Measurements from ENCODE around the gene SPESP1.

SPESP1 gene

GRCh38 chr15:68930268-68931022 lies at the start of gene SPESP1:
Gene SPESP1 (plus strand): TSS chr15:68930525. CDS start chr15:68930654, 129 bp downstream.
- H3K27me3 ChIP-seq (ENCODE audit: control insufficient read depth, insufficient read depth, low read length) = no peaks in the 10 kb centered on the region
- no peak within 1 kb of the TSS for H3K27ac ChIP-seq (ENCODE audit: low read depth, low read length)
- no peaks in the 10 kb centered on the region for H3K36me3 ChIP-seq (ENCODE audit: control insufficient read depth, insufficient read depth, low read length)
- H3K9ac ChIP-seq (ENCODE audit: low read length) = no peak within 1 kb of the TSS
- no peak within 1 kb of the TSS for H3K4me3 ChIP-seq (ENCODE audit: low read length)
- H3K4me1 ChIP-seq (ENCODE audit: control insufficient read depth, insufficient read depth, low read length) = no peaks in the 10 kb centered on the region

- Histone ChIP-seq H3K9ac (ENCODE audit: low read length) (no peak overlapping the region), H3K4me3 (ENCODE audit: low read length) (no peak overlapping the region), H3K27me3 (ENCODE audit: control insufficient read depth, insufficient read depth, low read length) (no peaks in the 10 kb centered on the region), H3K27ac (ENCODE audit: low read depth, low read length) (no peak overlapping the region), H3K4me1 (ENCODE audit: control insufficient read depth, insufficient read depth, low read length) (no peaks in the 10 kb centered on the region), H3K36me3 (ENCODE audit: control insufficient read depth, insufficient read depth, low read length) (no peaks in the 10 kb centered on the region)
Observed at GRCh38 chr15:68885070-68885469, 45.3 kb upstream of the SPESP1 start.

DNA sequence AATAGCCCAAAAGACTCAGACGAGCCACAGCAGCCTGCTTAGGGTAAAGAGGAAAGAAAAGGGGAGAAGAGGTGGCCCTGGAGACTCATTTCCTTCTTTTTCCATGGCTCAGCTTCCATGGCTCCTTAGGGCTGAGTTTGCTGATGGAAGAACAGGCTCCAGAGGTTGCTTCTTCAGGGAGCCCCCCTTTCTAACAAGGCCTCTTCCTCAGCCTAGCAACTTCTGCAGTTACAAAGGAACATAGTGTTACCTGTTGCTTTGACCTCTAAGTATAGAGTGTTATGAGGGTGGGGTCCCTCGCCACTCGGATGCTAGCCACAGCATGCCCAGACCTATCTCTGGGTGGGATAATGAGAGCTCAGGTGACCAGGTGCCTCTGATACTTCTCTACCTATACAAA lies 43.2 kb upstream of the SPESP1 start:
- Histone ChIP-seq H3K4me3 (ENCODE audit: low read length) (no peak overlapping the region), H3K36me3 (ENCODE audit: control insufficient read depth, insufficient read depth, low read length) (no peaks in the 10 kb centered on the region), H3K27me3 (ENCODE audit: control insufficient read depth, insufficient read depth, low read length) (no peaks in the 10 kb centered on the region), H3K4me1 (ENCODE audit: control insufficient read depth, insufficient read depth, low read length) (no peaks in the 10 kb centered on the region), H3K9ac (ENCODE audit: low read length) (no peak overlapping the region), H3K27ac (ENCODE audit: low read depth, low read length) (no peak overlapping the region)

- no peaks in the 10 kb centered on the region for H3K4me1 ChIP-seq (ENCODE audit: control insufficient read depth, insufficient read depth, low read length)
- no peaks in the 10 kb centered on the region for H3K27me3 ChIP-seq (ENCODE audit: control insufficient read depth, insufficient read depth, low read length)
- no peaks in the 10 kb centered on the region for H3K36me3 ChIP-seq (ENCODE audit: control insufficient read depth, insufficient read depth, low read length)
- H3K4me3 ChIP-seq (ENCODE audit: low read length) = no peak overlapping the region
- no peak overlapping the region for H3K9ac ChIP-seq (ENCODE audit: low read length)
- H3K27ac ChIP-seq (ENCODE audit: low read depth, low read length) = no peak overlapping the region
Observed at GRCh38 chr15:68887819-68888218, 42.5 kb upstream of the SPESP1 start.

- Histone ChIP-seq H3K9ac (ENCODE audit: low read length) (no peak overlapping the region), H3K27me3 (ENCODE audit: control insufficient read depth, insufficient read depth, low read length) (no peaks in the 10 kb centered on the region), H3K27ac (ENCODE audit: low read depth, low read length) (no peak overlapping the region), H3K4me3 (ENCODE audit: low read length) (no peak overlapping the region), H3K4me1 (ENCODE audit: control insufficient read depth, insufficient read depth, low read length) (no peaks in the 10 kb centered on the region), H3K36me3 (ENCODE audit: control insufficient read depth, insufficient read depth, low read length) (no peaks in the 10 kb centered on the region)
Observed at GRCh38 chr15:68888419-68888818, 41.9 kb upstream of the SPESP1 start.

- Histone ChIP-seq H3K36me3 (ENCODE audit: control insufficient read depth, insufficient read depth, low read length) (no peaks in the 10 kb centered on the region), H3K9ac (ENCODE audit: low read length) (no peak overlapping the region), H3K27me3 (ENCODE audit: control insufficient read depth, insufficient read depth, low read length) (no peaks in the 10 kb centered on the region), H3K27ac (ENCODE audit: low read depth, low read length) (no peak overlapping the region), H3K4me1 (ENCODE audit: control insufficient read depth, insufficient read depth, low read length) (no peaks in the 10 kb centered on the region), H3K4me3 (ENCODE audit: low read length) (no peak overlapping the region)
Observed at GRCh38 chr15:68894208-68894607, 36.1 kb upstream of the SPESP1 start.

DNA sequence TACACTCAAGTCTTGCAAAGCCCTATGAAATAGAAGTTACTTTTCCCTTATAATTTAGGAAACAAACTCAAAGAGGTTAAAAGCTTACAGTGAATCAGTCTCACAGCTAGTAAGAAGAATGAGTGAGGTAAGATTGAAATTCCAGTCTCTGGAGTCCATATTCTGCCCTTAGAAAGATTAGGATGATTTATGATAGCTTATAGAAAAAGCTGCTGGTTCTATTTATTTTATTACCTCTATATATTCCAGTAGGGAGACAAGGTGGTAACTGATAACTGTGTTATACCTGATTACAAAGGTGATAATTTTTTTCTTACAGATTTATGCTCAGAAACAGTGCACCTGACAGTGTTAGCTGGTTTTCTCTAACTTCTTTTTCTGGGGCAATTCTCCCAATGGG lies 34.1 kb upstream of the SPESP1 start:
- H3K4me1 ChIP-seq (ENCODE audit: control insufficient read depth, insufficient read depth, low read length) = no peaks in the 10 kb centered on the region
- no peaks in the 10 kb centered on the region for H3K27me3 ChIP-seq (ENCODE audit: control insufficient read depth, insufficient read depth, low read length)
- no peak overlapping the region for H3K9ac ChIP-seq (ENCODE audit: low read length)
- no peak overlapping the region for H3K27ac ChIP-seq (ENCODE audit: low read depth, low read length)
- no peaks in the 10 kb centered on the region for H3K36me3 ChIP-seq (ENCODE audit: control insufficient read depth, insufficient read depth, low read length)
- no peak overlapping the region for H3K4me3 ChIP-seq (ENCODE audit: low read length)

DNA sequence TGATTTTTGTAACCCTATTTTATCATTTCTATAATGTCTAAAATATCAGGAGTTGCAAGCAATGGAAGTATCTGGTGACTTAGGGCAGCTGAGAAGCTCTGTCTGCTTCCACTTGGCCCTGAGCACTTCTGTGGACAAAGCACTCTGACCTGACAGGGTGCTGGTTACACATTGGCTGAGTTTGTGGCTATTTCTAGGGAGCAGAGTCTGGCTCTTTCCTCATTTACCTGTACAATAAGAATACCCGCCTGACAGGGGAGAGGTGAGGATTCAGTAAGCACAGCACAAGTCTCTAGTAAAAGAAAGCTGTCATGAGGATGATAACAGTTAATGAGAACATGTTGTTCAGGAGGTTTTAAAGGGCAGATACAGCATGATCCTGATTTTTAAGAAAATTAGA lies 33.3 kb upstream of the SPESP1 start:
- Histone ChIP-seq H3K36me3 (ENCODE audit: control insufficient read depth, insufficient read depth, low read length) (no peaks in the 10 kb centered on the region), H3K9ac (ENCODE audit: low read length) (no peak overlapping the region), H3K27ac (ENCODE audit: low read depth, low read length) (no peak overlapping the region), H3K4me3 (ENCODE audit: low read length) (no peak overlapping the region), H3K4me1 (ENCODE audit: control insufficient read depth, insufficient read depth, low read length) (no peaks in the 10 kb centered on the region), H3K27me3 (ENCODE audit: control insufficient read depth, insufficient read depth, low read length) (no peaks in the 10 kb centered on the region)

DNA sequence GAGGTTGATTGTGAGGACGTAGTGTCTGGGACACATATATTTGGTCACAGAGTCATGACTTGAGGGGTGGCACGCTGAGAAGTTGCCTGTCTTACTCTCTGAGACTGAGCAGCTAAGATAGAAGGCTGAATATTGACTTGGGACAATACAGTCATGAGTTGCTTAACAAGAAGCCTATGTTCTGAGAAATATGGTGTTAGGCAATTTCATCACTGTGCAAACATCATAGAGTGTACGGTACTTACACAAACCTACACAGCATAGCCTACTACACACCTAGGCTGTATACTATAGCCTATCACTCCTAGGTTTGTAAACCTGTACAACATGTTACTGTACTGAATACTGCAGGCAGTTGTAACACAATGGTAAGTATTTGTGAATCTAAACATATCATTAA lies 30.3 kb upstream of the SPESP1 start:
- Histone ChIP-seq H3K9ac (ENCODE audit: low read length) (no peak overlapping the region), H3K27ac (ENCODE audit: low read depth, low read length) (no peak overlapping the region), H3K4me3 (ENCODE audit: low read length) (no peak overlapping the region), H3K27me3 (ENCODE audit: control insufficient read depth, insufficient read depth, low read length) (no peaks in the 10 kb centered on the region), H3K4me1 (ENCODE audit: control insufficient read depth, insufficient read depth, low read length) (no peaks in the 10 kb centered on the region), H3K36me3 (ENCODE audit: control insufficient read depth, insufficient read depth, low read length) (no peaks in the 10 kb centered on the region)

DNA sequence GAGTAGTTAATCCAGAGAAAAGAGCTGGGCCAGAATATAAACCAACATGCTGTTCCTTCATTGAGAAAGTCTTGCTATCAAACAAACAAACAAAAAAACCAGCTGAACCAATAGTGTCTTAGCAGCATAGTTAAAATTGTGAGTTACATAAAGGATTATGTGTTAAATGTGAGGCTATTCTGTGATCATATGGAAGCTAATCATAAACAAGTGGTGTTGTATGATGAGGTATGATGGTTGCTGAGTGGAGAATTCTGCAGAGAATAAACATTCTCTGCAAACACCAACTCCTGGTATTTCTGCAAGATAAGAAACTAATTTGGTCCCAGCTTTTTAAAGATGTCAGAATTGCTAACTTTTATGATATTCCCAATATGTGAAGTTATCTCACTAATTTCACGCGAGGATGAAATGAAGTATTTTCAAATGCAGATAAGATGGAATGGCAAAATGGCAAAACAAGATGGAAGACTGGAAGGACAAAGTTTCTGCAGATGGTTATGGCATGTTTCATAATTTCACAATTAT lies 22.9 kb upstream of the SPESP1 start:
- Histone ChIP-seq H3K9ac (ENCODE audit: low read length) (no peak overlapping the region), H3K27me3 (ENCODE audit: control insufficient read depth, insufficient read depth, low read length) (no peaks in the 10 kb centered on the region), H3K36me3 (ENCODE audit: control insufficient read depth, insufficient read depth, low read length) (no peaks in the 10 kb centered on the region), H3K27ac (ENCODE audit: low read depth, low read length) (no peak overlapping the region), H3K4me1 (ENCODE audit: control insufficient read depth, insufficient read depth, low read length) (no peaks in the 10 kb centered on the region), H3K4me3 (ENCODE audit: low read length) (no peak overlapping the region)

DNA sequence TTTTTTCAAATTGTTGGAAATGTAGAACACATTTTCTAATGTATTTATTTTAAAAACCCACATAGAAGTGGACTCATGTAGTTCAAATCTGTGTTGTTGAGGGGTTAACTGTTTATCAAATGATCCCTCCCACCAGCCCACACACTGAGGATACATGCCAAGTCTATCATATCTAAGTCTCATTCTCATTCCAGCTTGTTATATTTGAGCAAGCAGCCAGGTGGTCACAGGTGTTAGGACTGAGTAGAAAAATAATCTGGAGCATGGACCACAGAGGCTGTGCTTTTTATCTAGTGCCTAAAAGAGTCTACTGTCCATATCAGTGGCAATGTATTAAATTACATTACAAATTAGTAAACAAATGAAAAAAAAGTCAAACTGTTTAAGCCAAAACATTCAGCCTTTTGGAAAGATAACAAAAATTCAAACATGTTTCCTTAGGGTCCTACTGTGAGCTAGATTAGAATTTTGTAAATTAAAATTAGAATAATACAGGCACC lies 20.7 kb upstream of the SPESP1 start:
- Histone ChIP-seq H3K9ac (ENCODE audit: low read length) (no peak overlapping the region), H3K27ac (ENCODE audit: low read depth, low read length) (no peak overlapping the region), H3K27me3 (ENCODE audit: control insufficient read depth, insufficient read depth, low read length) (no peaks in the 10 kb centered on the region), H3K4me3 (ENCODE audit: low read length) (no peak overlapping the region), H3K36me3 (ENCODE audit: control insufficient read depth, insufficient read depth, low read length) (no peaks in the 10 kb centered on the region), H3K4me1 (ENCODE audit: control insufficient read depth, insufficient read depth, low read length) (no peaks in the 10 kb centered on the region)

- no peak overlapping the region for H3K4me3 ChIP-seq (ENCODE audit: low read length)
- H3K9ac ChIP-seq (ENCODE audit: low read length) = no peak overlapping the region
- H3K4me1 ChIP-seq (ENCODE audit: control insufficient read depth, insufficient read depth, low read length) = no peaks in the 10 kb centered on the region
- no peaks in the 10 kb centered on the region for H3K27me3 ChIP-seq (ENCODE audit: control insufficient read depth, insufficient read depth, low read length)
- H3K27ac ChIP-seq (ENCODE audit: low read depth, low read length) = no peak overlapping the region
- no peaks in the 10 kb centered on the region for H3K36me3 ChIP-seq (ENCODE audit: control insufficient read depth, insufficient read depth, low read length)
Observed at GRCh38 chr15:68910341-68910740, 20.0 kb upstream of the SPESP1 start.

GRCh38 chr15:68910816-68911215 lies 19.5 kb upstream of the SPESP1 start:
- Histone ChIP-seq H3K9ac (ENCODE audit: low read length) (no peak overlapping the region), H3K4me1 (ENCODE audit: control insufficient read depth, insufficient read depth, low read length) (no peaks in the 10 kb centered on the region), H3K27me3 (ENCODE audit: control insufficient read depth, insufficient read depth, low read length) (no peaks in the 10 kb centered on the region), H3K27ac (ENCODE audit: low read depth, low read length) (no peak overlapping the region), H3K4me3 (ENCODE audit: low read length) (no peak overlapping the region), H3K36me3 (ENCODE audit: control insufficient read depth, insufficient read depth, low read length) (no peaks in the 10 kb centered on the region)
